GM12892 (cell line): Measurements from ENCODE around the gene CXCR6.

Source experiments
- POLR2A ChIP-seq: IDR thresholded peaks from 2 replicates; pipeline ENCODE4 v1.6.1; 2011; ENCODE audit warnings: low read depth, low read length, control low read depth
- POLR2AphosphoS5 ChIP-seq: IDR thresholded peaks from 2 replicates; pipeline ENCODE4 v1.6.1; 2011; ENCODE audit warnings: low read depth, low read length, control low read depth

- no peak for TF ChIP-seq POLR2AphosphoS5
- no peak for TF ChIP-seq POLR2A
Measured at GRCh38 chr3:45932112-45932511, 11.2 kb upstream of the CXCR6 start.
